ENCODE results near the gene PRPF8. TPM values are rescaled to one million over a fixed set of nuclear protein-coding genes. Genes with fewer than 3 reads are reported as not detected.

PRPF8 gene
- total and polyA plus RNA-seq, 2 of the 13 experiments (the other 11 are each of a cell fraction or from before 2014, with no cell fraction given), result 112 to 179 TPM

- TF ChIP-seq ZBTB39 (CRISPR knock-in tag; IDR thresholded peaks at IDR 0.05) (no peak), ZNF788 (CRISPR knock-in tag; IDR thresholded peaks at IDR 0.05; ENCODE audit: borderline replicate concordance) (peak; percentile 79; the same call in 1 of the 2 replicates), ZFX (CRISPR knock-in tag; IDR thresholded peaks at IDR 0.05; ENCODE audit: low read depth) (peak; percentile 74), ZNF260 (CRISPR knock-in tag; IDR thresholded peaks at IDR 0.05; ENCODE audit: borderline replicate concordance, low read depth) (no peak), ZNF790 (CRISPR knock-in tag; IDR thresholded peaks at IDR 0.05; ENCODE audit: borderline replicate concordance) (no peak), ZSCAN20 (CRISPR knock-in tag; IDR thresholded peaks at IDR 0.05; ENCODE audit: borderline replicate concordance) (no peak), MAFK (conservative IDR thresholded peaks at IDR 0.05 in 1 of 2, IDR thresholded peaks at IDR 0.05 in 1 of 2; ENCODE audit: low read length in 2 of 2) (no peak), ZBTB4 (CRISPR knock-in tag; IDR thresholded peaks at IDR 0.05; ENCODE audit: borderline replicate concordance) (no peak), MEF2D (CRISPR knock-in tag; IDR thresholded peaks at IDR 0.05) (no peak), KAT2B (IDR thresholded peaks at IDR 0.05; ENCODE audit: borderline replicate concordance, low read depth, low read length) (no peak), MTF2 (CRISPR knock-in tag; IDR thresholded peaks at IDR 0.05; ENCODE audit: borderline replicate concordance) (no peak), TMF1 (CRISPR knock-in tag; IDR thresholded peaks at IDR 0.05; ENCODE audit: low read depth) (no peak), ZBTB2 (CRISPR knock-in tag; IDR thresholded peaks at IDR 0.05; ENCODE audit: low read depth) (no peak), BORCS8-MEF2B (CRISPR knock-in tag; IDR thresholded peaks at IDR 0.05) (0 out of 2 replicates have a peak, but pooled peaks have one; percentile 54), NCOA5 (CRISPR knock-in tag; IDR thresholded peaks at IDR 0.05) (no peak), DZIP1 (CRISPR knock-in tag; IDR thresholded peaks at IDR 0.05) (no peak), GATAD2A (CRISPR knock-in tag; IDR thresholded peaks at IDR 0.05) (peak; percentile 33; the same call in 1 of the 2 replicates), MIXL1 (CRISPR knock-in tag; IDR thresholded peaks at IDR 0.05) (no peak), PRPF4 (IDR thresholded peaks at IDR 0.05; ENCODE audit: low read depth, low read length, poor library complexity, severe bottlenecking) (no peak), CHCHD3 (CRISPR knock-in tag; IDR thresholded peaks at IDR 0.05) (no peak)
Measured at GRCh38 chr17:1621273-1621954, 63.3 kb downstream of the PRPF8 start (continued).
